HL-60 (cell line): ENCODE results near the gene ADGRB2.

Source experiments
- DNase-seq, 2 experiments: peaks; one replicate each; pipeline ENCODE4 v3.0.0-alpha.2; 2010 to 2020; ENCODE audit warnings: low read depth in 1 of 2, low spot score in 1 of 2
- H3K27ac ChIP-seq: fragments of 250-450 bp; sonication (Bioruptor Pico); replicated peaks from 2 replicates; pipeline ENCODE4 v1.5.1; 2020; ENCODE audit warnings: mild to moderate bottlenecking, moderate library complexity
- H3K27me3 ChIP-seq: fragments of 250-450 bp; sonication (Bioruptor Pico); 2 replicates; pipeline ENCODE4 v1.5.1; 2021; ENCODE audit warnings: mild to moderate bottlenecking, moderate library complexity; ENCODE audit not compliant: insufficient read depth, poor library complexity, severe bottlenecking
- H3K4me3 ChIP-seq: replicated peaks from 2 replicates; pipeline ENCODE4 v1.5.1; 2011; ENCODE audit warnings: mild to moderate bottlenecking, control low read depth, low read length; ENCODE audit not compliant: insufficient read depth
- GABPA ChIP-seq: IDR thresholded peaks from 2 replicates; pipeline ENCODE4 v1.6.1; 2012; ENCODE audit warnings: low read depth
- POLR2AphosphoS5 ChIP-seq: IDR thresholded peaks from 2 replicates; pipeline ENCODE4 v1.6.1; 2012; ENCODE audit warnings: low read depth
- SPI1 ChIP-seq: IDR thresholded peaks from 2 replicates; pipeline ENCODE4 v1.6.1; 2012; ENCODE audit warnings: low read depth, mild to moderate bottlenecking, borderline replicate concordance
- TF ChIP-seq, protein P1 (sequence below): IDR thresholded peaks from one replicate; pipeline ENCODE4 v1.5.1; 2011; ENCODE audit warnings: low read length, control low read depth, inconsistent platforms; ENCODE audit not compliant: insufficient read depth
- TF ChIP-seq, protein P2 (sequence below): IDR thresholded peaks from 2 replicates; pipeline ENCODE4 v1.6.1; 2012; ENCODE audit warnings: low read depth; ENCODE audit not compliant: insufficient replicate concordance

The ADGRB2 gene

DNA sequence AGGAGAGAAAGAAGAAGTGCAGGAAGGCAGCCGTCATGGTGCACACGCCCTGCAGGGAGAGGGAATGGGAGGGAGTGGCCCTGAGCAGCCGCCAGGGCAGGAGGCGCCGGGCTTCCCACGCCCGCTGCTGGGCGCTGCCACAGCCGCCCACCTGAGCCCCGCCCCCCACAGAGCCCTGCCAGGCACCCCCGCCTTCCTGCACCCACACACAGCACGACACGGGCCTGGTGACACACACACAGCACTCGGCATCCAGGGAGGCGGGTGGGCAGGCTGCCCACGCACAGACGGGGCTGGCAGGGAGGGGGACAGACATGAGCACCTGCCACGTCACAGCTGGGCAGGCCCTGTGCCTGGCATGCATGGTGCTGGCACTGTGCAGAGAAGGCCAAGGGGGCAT, 27.5 kb downstream of the ADGRB2 start:
- TF ChIP-seq GABPA: no peak
- TF ChIP-seq SPI1: no peak
- TF ChIP-seq POLR2AphosphoS5: no peak
- TF ChIP-seq, protein P1, sequence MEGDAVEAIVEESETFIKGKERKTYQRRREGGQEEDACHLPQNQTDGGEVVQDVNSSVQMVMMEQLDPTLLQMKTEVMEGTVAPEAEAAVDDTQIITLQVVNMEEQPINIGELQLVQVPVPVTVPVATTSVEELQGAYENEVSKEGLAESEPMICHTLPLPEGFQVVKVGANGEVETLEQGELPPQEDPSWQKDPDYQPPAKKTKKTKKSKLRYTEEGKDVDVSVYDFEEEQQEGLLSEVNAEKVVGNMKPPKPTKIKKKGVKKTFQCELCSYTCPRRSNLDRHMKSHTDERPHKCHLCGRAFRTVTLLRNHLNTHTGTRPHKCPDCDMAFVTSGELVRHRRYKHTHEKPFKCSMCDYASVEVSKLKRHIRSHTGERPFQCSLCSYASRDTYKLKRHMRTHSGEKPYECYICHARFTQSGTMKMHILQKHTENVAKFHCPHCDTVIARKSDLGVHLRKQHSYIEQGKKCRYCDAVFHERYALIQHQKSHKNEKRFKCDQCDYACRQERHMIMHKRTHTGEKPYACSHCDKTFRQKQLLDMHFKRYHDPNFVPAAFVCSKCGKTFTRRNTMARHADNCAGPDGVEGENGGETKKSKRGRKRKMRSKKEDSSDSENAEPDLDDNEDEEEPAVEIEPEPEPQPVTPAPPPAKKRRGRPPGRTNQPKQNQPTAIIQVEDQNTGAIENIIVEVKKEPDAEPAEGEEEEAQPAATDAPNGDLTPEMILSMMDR: no peak
- TF ChIP-seq, protein P2, sequence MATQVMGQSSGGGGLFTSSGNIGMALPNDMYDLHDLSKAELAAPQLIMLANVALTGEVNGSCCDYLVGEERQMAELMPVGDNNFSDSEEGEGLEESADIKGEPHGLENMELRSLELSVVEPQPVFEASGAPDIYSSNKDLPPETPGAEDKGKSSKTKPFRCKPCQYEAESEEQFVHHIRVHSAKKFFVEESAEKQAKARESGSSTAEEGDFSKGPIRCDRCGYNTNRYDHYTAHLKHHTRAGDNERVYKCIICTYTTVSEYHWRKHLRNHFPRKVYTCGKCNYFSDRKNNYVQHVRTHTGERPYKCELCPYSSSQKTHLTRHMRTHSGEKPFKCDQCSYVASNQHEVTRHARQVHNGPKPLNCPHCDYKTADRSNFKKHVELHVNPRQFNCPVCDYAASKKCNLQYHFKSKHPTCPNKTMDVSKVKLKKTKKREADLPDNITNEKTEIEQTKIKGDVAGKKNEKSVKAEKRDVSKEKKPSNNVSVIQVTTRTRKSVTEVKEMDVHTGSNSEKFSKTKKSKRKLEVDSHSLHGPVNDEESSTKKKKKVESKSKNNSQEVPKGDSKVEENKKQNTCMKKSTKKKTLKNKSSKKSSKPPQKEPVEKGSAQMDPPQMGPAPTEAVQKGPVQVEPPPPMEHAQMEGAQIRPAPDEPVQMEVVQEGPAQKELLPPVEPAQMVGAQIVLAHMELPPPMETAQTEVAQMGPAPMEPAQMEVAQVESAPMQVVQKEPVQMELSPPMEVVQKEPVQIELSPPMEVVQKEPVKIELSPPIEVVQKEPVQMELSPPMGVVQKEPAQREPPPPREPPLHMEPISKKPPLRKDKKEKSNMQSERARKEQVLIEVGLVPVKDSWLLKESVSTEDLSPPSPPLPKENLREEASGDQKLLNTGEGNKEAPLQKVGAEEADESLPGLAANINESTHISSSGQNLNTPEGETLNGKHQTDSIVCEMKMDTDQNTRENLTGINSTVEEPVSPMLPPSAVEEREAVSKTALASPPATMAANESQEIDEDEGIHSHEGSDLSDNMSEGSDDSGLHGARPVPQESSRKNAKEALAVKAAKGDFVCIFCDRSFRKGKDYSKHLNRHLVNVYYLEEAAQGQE: no peak
- H3K4me3 ChIP-seq: no peak overlapping the region
- no peak for DNase-seq
- no peak overlapping the region for H3K27ac ChIP-seq
- peaks cover 18% of the 10 kb centered on the region for H3K27me3 ChIP-seq

DNA sequence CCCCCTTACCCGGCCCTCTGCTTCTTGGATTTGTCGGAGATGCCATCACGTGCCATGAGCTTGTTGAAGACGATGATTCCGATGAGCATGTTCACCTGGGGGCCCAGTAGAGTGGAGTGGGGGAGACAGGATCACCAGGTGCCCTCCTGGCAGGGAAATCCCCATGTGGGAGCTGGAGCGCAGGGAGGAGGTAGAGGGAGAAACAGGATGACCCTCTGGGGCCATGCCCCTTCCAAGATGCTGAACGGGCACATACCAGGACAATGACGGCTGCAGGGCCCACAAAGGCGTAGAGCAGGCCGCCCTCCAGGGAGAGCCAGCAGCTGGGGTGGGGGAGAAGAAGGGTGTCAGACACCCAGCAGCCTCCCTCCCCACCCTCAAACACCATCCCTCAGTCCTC, 28.6 kb downstream of the ADGRB2 start:
- TF ChIP-seq SPI1 (no peak), GABPA (no peak), POLR2AphosphoS5 (no peak)
- TF ChIP-seq, protein P2: no peak
- TF ChIP-seq, protein P1: no peak
- no peak overlapping the region for H3K4me3 ChIP-seq
- H3K27ac ChIP-seq: no peak overlapping the region

DNA sequence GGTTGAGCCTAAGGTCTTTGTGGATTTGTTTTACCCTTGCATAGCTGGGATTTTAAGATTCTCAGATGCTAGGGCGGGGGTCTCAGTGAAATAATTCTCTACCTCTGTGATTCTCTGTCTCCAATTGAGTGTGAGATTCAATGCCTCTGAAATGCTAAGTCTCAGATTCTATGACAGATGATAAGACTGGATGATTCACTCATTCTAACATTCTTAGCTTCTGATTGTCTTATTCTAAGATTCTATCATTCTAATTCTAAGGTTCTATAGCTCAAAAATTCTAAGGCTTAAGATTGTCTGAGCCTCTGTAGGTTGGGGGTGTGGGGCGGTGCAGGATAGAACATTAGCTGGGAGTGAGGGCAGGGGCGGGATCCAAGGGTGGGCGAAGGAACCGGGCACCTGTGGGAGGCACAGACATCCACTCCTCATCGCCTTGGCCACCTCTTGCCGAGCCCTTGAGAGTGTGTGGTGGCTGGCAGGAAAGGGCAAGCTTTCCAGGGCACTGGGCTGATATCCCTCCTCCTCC, 29.5 kb downstream of the ADGRB2 start:
- H3K27me3 ChIP-seq: peaks cover 18% of the 10 kb centered on the region
- TF ChIP-seq GABPA: no peak
- TF ChIP-seq, protein P2: no peak
- TF ChIP-seq, protein P1: no peak
- TF ChIP-seq SPI1: no peak
- TF ChIP-seq POLR2AphosphoS5: no peak
- H3K4me3 ChIP-seq: no peak overlapping the region
- no peak overlapping the region for H3K27ac ChIP-seq
- DNase-seq: no peak

More for the DNA sequence above, 28.6 kb downstream of the ADGRB2 start:
- no peak for DNase-seq
- peaks cover 18% of the 10 kb centered on the region for H3K27me3 ChIP-seq
